ENCODE results near the gene JUP. TPM values are rescaled to one million over a fixed set of nuclear protein-coding genes. Genes with fewer than 3 reads are reported as not detected.
"Not testable (repeated sequence)": the region's sequence is repeated elsewhere in the genome, so short reads cannot be mapped to it uniquely, and the experiment has no call there.

JUP gene
- total RNA-seq (2014; rRNA removed; shearing (Covaris generic); ENCODE audit: low replicate concordance): 6.4 and 10.5 TPM in 2 replicates

DNA sequence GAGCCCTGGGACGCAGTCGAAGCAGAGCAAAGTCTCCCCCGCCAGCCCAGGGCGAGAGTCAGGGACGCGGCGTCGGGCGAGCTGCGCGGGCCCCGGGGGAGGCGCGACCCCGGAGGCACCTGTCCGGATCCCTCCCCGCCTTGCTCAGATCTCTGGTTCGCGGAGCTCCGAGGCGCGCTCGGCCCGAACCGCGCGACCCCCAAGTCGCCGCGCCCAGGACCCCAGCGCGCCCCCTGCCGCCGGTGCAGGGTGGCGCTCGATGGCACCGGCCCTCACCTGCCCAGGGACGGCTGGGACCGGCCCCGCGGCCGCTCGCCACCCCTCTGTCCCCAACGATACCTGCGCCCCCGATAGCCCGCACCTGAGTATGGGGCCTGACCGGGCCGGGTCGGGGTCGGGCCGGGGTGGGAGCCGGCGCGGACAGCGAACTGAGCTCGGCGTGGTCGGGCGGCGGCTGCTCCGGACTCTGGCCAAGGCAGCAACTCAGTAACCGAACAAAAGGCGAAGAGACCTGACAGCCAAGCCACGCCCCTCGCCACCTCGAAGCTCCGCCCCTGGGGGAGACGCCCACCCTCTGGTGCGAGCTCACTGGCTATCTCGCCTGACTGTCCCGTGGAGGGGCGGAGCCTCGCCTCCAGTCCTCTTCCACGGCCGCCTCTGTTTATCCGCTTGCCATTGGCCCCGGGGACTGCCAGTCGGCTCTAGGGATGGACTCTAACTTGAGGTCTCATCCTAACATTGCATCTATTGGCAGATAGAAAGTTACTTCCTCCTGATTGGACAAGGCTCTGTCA, at the start of gene JUP:
Gene JUP (minus strand): TSS at position 485 of the 794 bp plus-strand sequence. CDS start 14,857 bp downstream, outside the sequence.
- no peaks in the 10 kb centered on the region for H3K27me3 ChIP-seq
- no peaks in the 10 kb centered on the region for H3K36me3 ChIP-seq
- peak; percentile 100 for DNase-seq
- no peaks in the 10 kb centered on the region for H3K9me3 ChIP-seq
- H3K4me3 ChIP-seq: peak within 1 kb of the TSS; percentile 46

DNA sequence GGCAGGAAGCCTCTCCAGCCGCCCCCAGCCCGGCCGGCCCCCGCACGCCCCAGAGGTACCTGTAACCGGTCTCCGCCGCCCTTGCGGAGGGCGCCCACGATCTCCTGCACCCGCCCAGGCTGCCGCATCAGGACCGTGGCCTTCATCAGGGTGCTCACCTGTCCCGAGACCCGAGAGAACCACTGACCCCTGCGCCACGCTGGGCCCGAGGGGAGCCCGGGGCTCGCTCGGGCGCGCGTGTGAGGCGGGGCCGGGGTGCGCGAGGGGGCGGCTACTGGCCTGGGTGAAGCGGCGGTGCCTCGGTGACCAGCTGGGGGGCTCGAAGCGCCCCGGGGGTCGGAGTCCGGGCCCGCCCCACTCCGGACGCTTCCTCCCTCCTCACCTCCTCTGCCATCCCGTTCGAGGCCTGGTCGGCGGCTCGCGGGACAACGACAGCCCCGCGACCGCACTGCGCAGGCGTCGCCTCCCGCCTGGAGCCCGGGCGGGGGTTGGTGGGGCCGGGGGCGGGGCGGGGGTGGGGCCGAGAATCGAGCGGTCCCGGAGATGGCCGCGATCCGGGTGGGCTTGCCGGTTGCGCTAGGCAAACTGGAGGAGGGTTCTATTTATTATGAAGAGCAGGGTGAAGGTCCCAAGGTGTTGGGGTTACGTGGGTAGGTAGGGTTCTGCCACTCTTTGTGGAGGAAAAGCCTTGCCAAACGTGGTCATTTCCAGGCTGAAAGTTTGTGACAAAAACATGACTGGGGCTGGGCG, 49.5 kb upstream of the JUP start, which contains the start of gene NT5C3B:
Gene NT5C3B (minus strand): TSS at position 433 of the 750 bp plus-strand sequence. CDS start 39 bp downstream, at position 394.
- Histone ChIP-seq H3K9me3 (no peaks in the 10 kb centered on the region), H3K4me3 (peak within 1 kb of the TSS; percentile 79), H3K27me3 (no peaks in the 10 kb centered on the region), H3K36me3 (peaks cover 17% of the 10 kb centered on the region)
- DNase-seq: peak; percentile 66

DNA sequence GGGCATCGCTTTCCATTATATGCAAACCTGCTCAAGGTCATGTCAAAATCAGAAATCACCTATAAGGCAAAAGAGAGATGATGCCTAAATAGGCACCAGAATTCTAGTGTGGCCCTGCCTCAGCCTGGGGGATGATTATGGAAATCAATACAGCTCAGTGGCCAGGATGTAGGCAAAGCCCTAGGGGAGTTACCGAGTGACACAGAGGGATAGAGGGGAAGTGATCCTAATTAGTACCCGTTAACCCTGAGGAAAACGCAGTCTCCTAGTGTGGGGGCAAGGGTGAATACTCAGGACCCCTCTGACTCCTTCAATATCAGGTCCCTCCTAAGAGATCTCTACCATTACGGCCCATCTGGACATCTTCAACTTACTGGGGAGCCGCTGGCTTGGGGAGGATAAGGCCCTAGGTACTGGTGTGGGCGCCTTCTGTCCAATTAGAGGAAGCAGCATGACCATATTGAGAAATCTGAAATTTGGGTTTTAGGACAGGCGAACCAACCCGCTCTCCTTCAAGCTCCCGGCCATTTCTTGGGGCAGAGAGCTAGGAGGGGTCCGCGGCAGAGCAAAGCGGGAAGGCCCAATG, 48.8 kb upstream of the JUP start:
- H3K9me3 ChIP-seq: no peaks in the 10 kb centered on the region
- peak overlapping the region; percentile 79 for H3K4me3 ChIP-seq
- no peak for DNase-seq
- peaks cover 23% of the 10 kb centered on the region for H3K36me3 ChIP-seq
- H3K27me3 ChIP-seq: no peaks in the 10 kb centered on the region

DNA sequence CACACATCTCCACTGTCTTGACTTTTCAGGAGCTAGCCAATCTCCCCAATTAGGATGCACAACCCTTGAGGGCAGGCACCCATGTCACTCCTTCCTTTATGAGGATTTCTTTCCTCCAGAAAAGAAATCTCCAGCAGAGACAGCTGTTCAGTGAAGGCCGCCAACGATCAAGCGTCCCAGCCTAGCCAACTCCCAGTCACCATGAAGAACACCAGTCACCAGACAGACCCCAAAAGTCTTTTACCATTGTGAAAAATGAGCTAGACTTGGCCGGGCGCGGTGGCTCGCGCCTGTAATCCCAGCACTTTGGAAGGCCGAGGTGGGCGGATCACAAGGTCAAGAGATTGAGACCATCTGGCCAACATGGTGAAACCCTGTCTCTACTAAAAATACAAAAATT, 43.5 kb upstream of the JUP start:
- not testable (repeated sequence) for H3K27me3 ChIP-seq, DNase-seq, H3K4me3 ChIP-seq, H3K9me3 ChIP-seq
- peaks cover 53% of the 10 kb centered on the region for H3K36me3 ChIP-seq

DNA sequence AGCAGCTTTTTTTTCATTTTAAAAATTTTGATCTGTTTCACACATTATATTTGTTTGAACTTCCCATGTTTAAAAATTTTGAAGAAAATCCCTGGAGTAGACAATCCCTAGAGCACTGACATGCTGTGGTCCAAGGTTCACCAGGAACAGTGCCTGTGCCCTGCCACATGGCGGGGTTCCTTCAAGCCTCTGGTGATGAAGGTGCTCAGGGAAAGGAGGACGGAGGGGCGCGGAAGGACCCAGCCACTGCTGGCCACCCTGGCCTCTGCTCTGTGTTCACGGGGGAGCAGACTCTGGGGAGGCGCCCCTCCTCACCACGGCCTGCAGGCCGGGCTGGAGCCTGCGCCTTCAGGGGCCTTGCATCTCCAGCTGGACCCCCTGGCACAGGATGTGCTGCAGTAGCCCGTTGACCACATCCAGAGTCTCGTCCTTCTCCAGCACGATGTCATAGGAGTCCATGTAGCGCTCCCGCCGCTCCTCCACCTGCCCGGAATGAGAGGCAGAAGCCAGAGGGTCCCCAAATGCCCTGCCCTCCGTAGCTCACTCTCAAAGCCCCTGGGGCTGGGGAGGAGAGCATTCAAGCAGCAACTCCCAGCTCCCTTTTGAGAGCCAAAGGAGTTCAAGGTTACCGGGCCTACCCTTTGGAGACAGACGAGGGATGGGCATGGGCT, 38.8 kb upstream of the JUP start:
- DNase-seq: no peak
- Histone ChIP-seq H3K4me3 (no peak overlapping the region), H3K9me3 (no peaks in the 10 kb centered on the region), H3K36me3 (peaks cover 55% of the 10 kb centered on the region), H3K27me3 (no peaks in the 10 kb centered on the region)

DNA sequence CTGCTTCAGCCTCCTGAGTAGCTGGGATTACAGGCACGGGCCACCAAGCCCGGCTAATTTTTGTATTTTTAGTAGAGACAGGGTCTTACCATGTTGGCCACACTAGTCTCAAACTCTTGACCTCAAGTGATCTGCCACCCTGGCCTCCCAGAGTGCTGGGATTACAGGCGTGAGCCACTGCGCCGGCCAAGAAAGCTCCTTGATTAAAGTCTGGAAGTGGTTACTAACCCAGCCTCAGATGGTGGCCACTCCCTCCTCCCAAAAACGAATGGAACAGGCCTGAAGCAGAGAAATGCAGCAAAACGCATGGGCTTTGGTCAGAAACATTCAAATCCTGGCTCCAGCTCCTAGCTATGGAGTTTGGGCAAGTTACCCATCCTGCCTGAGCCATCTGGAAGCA, 37.6 kb upstream of the JUP start:
- no peaks in the 10 kb centered on the region for H3K9me3 ChIP-seq
- no peak for DNase-seq

DNA sequence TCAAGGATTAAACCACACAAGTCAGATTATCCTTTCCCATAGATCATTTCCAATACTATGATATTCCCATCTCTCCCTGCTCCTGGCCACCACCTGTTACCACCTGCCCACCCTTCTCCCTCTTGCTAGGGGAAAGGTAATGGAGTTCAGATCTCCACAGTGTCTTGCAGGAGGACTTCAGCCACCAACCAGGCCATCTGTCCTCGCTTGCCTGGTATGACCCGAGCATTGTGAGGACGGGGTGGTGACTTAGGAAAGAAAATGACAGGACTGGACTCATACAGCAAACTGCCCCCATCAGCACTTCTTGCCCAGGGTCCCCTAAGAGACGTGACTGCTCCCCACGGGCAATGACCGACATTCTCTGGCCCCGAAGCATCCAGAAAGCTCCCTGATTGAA, 37.1 kb upstream of the JUP start:
- Histone ChIP-seq H3K27me3 (no peaks in the 10 kb centered on the region), H3K9me3 (no peaks in the 10 kb centered on the region), H3K4me3 (no peak overlapping the region), H3K36me3 (peaks cover 55% of the 10 kb centered on the region)
- DNase-seq: no peak

More for the DNA sequence above, 37.6 kb upstream of the JUP start:
- Histone ChIP-seq H3K36me3 (peaks cover 57% of the 10 kb centered on the region), H3K27me3 (no peaks in the 10 kb centered on the region), H3K4me3 (no peak overlapping the region)

DNA sequence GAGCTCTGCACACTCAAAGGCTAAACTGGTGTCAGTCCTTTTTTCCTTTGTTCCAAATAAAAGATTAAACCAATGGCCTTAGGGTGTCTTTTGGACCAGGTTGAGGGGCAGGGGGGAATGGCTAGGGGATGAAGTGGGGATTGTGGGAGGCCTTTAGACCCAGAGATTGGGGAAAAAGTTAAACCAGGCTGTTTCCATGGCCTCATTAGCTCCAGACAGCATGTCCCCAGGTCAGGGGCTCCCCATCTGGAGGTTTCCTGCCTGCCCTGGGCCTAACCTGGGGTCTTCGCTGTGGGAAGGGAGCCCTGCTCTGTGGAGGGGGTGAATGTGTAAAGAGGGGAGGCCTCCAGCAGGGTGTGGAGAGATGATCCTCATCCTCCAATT, 36.6 kb upstream of the JUP start:
- Histone ChIP-seq H3K27me3 (no peaks in the 10 kb centered on the region), H3K36me3 (peaks cover 55% of the 10 kb centered on the region), H3K9me3 (no peaks in the 10 kb centered on the region), H3K4me3 (no peak overlapping the region)
- no peak for DNase-seq

DNA sequence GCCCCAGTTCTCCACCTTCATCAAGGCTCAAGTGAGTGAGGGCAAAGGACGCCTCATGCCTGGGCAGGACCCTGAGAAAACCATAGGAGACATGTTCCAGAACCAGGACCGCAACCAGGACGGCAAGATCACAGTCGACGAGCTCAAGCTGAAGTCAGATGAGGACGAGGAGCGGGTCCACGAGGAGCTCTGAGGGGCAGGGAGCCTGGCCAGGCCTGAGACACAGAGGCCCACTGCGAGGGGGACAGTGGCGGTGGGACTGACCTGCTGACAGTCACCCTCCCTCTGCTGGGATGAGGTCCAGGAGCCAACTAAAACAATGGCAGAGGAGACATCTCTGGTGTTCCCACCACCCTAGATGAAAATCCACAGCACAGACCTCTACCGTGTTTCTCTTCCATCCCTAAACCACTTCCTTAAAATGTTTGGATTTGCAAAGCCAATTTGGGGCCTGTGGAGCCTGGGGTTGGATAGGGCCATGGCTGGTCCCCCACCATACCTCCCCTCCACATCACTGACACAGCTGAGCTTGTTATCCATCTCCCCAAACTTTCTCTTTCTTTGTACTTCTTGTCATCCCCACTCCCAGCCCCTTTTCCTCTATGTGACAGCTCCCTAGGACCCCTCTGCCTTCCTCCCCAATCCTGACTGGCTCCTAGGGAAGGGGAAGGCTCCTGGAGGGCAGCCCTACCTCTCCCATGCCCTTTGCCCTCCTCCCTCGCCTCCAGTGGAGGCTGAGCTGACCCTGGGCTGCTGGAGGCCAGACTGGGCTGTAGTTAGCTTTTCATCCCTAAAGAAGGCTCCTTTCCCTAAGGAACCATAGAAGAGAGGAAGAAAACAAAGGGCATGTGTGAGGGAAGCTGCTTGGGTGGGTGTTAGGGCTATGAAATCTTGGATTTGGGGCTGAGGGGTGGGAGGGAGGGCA, 36.0 kb upstream of the JUP start:
- Histone ChIP-seq H3K9me3 (no peaks in the 10 kb centered on the region), H3K27me3 (no peaks in the 10 kb centered on the region), H3K4me3 (no peak overlapping the region), H3K36me3 (peaks cover 57% of the 10 kb centered on the region)
- no peak for DNase-seq

DNA sequence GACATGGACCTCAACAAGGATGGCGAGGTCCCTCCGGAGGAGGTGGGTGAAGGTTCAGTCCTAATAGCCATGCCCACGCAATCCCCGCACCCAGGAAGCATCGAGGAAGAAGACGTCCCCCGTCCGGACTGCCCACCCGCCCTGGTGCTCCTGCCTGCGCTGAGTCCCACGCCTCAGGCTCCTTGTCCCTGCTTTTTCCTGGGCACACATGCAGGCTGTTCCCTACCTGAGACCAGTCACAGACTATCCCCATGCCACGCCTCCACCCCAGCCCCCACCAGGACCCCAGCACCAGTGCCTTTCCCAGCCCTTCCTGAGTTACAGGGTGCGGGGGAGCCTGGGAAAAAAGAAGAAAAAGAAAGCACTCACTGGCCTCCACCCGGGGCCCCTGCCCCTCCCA, 35.3 kb upstream of the JUP start:
- no peaks in the 10 kb centered on the region for H3K27me3 ChIP-seq
- H3K4me3 ChIP-seq: no peak overlapping the region
- H3K9me3 ChIP-seq: no peaks in the 10 kb centered on the region
- peaks cover 59% of the 10 kb centered on the region for H3K36me3 ChIP-seq
- no peak for DNase-seq

DNA sequence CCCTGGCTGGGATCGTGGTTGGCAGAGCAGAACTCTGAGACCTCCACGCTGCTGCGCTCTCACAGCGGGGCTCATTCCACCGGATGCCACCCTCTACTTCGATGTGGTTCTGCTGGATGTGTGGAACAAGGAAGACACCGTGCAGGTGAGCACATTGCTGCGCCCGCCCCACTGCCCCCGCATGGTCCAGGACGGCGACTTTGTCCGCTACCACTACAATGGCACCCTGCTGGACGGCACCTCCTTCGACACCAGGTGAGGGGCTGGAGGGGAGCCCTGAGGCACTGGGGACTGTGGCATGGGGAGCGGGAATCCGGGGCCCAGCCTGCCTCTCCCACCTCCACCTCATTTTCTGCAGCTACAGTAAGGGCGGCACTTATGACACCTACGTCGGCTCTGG, 31.5 kb upstream of the JUP start:
- no peak for DNase-seq
- no peak overlapping the region for H3K4me3 ChIP-seq
- H3K9me3 ChIP-seq: no peaks in the 10 kb centered on the region
- H3K27me3 ChIP-seq: no peaks in the 10 kb centered on the region
- H3K36me3 ChIP-seq: peaks cover 80% of the 10 kb centered on the region

DNA sequence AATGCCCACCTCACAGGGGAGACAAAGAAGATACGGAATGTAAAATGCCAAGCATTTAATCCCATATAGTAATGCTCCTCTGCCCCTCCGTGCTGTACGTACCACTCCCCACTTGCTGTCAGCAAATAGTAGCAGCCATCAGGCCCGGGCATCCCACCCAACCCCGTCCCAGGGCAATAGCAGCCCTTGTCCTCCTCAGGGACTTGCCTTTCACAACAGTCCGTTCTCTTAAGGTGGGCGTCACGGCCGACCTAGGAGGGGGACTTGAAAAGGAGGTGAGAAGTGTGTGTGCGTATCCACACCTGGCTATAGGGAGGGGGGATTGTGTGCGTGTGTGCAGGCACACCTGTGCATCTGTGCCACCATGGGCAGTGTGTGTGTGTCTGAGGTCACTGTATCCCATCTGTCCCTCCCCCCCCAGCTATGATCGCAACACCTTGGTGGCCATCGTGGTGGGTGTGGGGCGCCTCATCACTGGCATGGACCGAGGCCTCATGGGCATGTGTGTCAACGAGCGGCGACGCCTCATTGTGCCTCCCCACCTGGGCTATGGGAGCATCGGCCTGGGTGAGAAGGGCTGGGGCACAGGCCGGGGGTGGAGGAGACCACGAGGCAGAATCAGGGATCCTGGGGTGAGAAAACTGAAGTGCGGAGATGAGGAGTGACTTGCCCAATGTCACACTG, 30.3 kb upstream of the JUP start:
- Histone ChIP-seq H3K4me3 (no peak overlapping the region), H3K36me3 (peaks cover 71% of the 10 kb centered on the region), H3K9me3 (no peaks in the 10 kb centered on the region), H3K27me3 (no peaks in the 10 kb centered on the region)
- DNase-seq: no peak

DNA sequence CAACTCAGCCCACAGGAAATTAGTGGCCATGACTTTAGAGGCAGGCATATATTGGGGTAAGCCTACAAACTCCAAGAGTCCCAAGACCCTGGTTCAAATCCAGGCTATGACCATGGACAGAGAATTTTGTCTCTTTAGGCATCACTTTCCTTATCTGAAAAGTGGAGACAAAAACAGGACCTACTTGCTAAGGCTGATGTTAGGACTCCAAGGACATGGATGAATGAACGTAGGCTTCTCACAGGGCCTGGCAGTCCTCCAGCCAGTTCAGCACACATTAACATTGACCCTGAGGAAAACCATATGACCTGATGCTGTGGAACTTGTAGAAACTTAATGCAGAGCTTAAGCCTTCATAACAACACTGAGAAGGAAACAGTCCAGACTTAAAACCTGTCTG, 27.7 kb upstream of the JUP start:
- Histone ChIP-seq H3K36me3 (peaks cover 66% of the 10 kb centered on the region), H3K9me3 (no peaks in the 10 kb centered on the region), H3K27me3 (no peaks in the 10 kb centered on the region), H3K4me3 (peak overlapping the region; percentile 97)
- DNase-seq: no peak

DNA sequence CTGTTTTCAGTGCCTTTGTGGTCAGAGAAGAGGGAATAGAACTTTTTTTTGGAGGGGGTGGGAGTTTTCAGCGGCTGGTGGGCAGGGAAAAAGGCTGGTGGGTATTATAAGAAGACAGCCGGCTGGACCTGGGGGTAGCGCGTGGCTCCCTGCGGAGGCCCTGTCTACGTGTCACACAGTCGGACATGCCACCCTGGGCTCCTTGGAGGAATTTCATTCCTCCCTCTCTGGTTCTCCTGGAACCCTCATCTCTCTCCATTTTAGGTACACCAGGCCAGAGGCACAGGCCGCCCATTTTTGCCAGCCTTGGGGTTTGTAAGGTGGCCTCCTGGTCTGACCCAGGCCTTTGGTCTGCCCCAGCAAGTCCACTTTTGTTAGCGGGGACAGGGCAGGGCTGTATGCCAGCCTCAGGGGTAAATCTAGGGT, 27.2 kb upstream of the JUP start:
- H3K9me3 ChIP-seq: no peaks in the 10 kb centered on the region
- DNase-seq: no peak
- H3K36me3 ChIP-seq: peaks cover 67% of the 10 kb centered on the region
- peak overlapping the region; percentile 97 for H3K4me3 ChIP-seq
- no peaks in the 10 kb centered on the region for H3K27me3 ChIP-seq

DNA sequence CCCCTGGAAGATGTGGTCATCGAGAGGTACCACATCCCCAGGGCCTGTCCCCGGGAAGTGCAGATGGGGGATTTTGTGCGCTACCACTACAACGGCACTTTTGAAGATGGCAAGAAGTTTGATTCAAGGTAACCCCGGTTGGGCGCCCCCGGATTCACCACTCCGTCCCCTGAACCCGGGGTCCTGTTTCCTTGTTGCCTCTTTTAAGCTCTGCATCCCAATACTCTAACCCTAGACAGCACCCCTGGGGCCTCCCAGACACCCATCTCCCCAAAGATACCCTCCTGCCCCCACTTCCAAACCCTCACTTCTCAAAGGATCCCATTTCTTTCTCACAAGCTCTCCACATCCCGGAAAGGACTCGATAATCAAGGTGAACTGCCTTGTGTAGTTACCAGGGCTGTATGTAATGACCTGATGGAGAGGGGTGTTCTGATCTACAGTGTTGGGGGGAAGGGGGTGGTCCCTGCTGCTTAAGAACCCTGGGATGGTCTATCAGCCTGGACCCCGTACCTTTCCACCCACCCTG, 26.7 kb upstream of the JUP start:
- DNase-seq: no peak
- H3K4me3 ChIP-seq: peak overlapping the region; percentile 97
- H3K36me3 ChIP-seq: peaks cover 68% of the 10 kb centered on the region
- H3K27me3 ChIP-seq: no peaks in the 10 kb centered on the region
- H3K9me3 ChIP-seq: no peaks in the 10 kb centered on the region

Data from MG63 (cell line).